Measurements from ENCODE around the gene TUSC2.

The TUSC2 gene

GRCh38 chr3:50295553-50296431, 32.2 kb downstream of the TUSC2 start:
- H3K27me3 ChIP-seq (ENCODE audit: low read length), result no peaks in the 10 kb centered on the region
- H3K79me2 ChIP-seq (ENCODE audit: insufficient read depth, low read length), result peaks cover 14% of the 10 kb centered on the region
- no peak overlapping the region for H3K4me2 ChIP-seq (ENCODE audit: low read depth, low read length, poor library complexity, severe bottlenecking)
- H4K20me1 ChIP-seq (ENCODE audit: low read depth, low read length), result no peaks in the 10 kb centered on the region
- no peak overlapping the region for H2AFZ ChIP-seq (ENCODE audit: low read depth, low read length, severe bottlenecking)
- no peaks in the 10 kb centered on the region for H3K9me2 ChIP-seq (replicated peaks; ENCODE audit: insufficient read depth, low read length)
- no peaks in the 10 kb centered on the region for H3K9me3 ChIP-seq (ENCODE audit: insufficient read depth, low read length)
- TF ChIP-seq EZH2phosphoT487 (conservative IDR thresholded peaks at IDR 0.05; ENCODE audit: low read length), result no peak
- TF ChIP-seq, protein P1, sequence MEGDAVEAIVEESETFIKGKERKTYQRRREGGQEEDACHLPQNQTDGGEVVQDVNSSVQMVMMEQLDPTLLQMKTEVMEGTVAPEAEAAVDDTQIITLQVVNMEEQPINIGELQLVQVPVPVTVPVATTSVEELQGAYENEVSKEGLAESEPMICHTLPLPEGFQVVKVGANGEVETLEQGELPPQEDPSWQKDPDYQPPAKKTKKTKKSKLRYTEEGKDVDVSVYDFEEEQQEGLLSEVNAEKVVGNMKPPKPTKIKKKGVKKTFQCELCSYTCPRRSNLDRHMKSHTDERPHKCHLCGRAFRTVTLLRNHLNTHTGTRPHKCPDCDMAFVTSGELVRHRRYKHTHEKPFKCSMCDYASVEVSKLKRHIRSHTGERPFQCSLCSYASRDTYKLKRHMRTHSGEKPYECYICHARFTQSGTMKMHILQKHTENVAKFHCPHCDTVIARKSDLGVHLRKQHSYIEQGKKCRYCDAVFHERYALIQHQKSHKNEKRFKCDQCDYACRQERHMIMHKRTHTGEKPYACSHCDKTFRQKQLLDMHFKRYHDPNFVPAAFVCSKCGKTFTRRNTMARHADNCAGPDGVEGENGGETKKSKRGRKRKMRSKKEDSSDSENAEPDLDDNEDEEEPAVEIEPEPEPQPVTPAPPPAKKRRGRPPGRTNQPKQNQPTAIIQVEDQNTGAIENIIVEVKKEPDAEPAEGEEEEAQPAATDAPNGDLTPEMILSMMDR (IDR thresholded peaks at IDR 0.05; ENCODE audit: insufficient read depth, low read length, poor library complexity, severe bottlenecking), result no peak
- H3K4me3 ChIP-seq (ENCODE audit: insufficient read depth, low read length, poor library complexity, severe bottlenecking), result no peak overlapping the region
- no peak overlapping the region for H3K9ac ChIP-seq (ENCODE audit: low read length)
- H3K36me3 ChIP-seq (ENCODE audit: low read length), result no peaks in the 10 kb centered on the region
- no peaks in the 10 kb centered on the region for H3F3A ChIP-seq (ENCODE audit: insufficient read depth)
- H3K27ac ChIP-seq (ENCODE audit: low read depth, low read length), result no peak overlapping the region

DNA sequence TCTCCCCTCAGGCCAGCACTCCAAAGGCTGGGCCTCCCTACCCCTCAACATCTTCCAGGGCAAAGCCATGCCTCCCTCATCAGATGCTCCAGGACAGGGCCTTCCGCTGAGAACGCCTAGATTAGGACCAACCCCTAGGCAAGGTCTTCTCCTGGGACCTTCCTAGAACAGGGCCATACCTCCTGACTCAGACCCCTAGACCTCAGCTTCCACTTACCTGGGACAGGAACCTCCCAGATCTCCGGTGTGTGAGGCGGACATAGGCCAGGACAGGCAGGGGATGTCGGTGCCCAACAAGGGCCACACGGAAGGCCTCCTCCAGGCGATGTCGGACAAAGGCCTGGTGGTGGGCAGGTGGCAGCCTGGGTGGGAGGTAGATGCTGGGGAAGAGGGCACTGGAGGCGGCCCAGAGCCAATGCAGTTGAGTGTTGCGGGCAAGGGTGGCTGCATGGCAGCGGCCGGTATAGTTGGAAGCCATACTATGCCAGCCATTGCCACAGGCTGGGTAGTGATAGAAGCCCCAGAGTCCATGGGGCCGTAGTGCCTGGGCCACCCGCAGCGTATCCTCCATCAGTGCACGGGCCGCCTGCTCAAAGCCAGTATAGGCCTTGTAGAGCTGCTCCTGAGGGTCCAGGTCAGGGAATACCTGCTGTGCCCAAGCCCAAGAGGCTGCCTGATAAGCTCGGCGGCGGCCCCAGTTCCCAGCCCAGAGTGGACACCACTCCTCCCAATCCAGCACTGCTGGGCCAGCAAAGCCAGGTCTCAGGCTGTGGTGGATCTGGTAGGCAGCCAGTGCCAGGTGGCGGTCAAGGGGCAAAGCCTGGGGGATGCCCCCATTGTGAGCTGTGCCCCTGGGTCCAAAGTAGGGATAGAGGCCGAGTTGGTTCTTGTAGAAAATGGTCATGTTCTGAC, 33.3 kb downstream of the TUSC2 start:
- H3K9ac ChIP-seq (ENCODE audit: low read length), result no peak overlapping the region
- H3F3A ChIP-seq (ENCODE audit: insufficient read depth), result no peaks in the 10 kb centered on the region
- H3K4me3 ChIP-seq (ENCODE audit: insufficient read depth, low read length, poor library complexity, severe bottlenecking), result no peak overlapping the region
- H2AFZ ChIP-seq (ENCODE audit: low read depth, low read length, severe bottlenecking), result no peak overlapping the region
- H4K20me1 ChIP-seq (ENCODE audit: low read depth, low read length), result no peaks in the 10 kb centered on the region
- no peaks in the 10 kb centered on the region for H3K9me2 ChIP-seq (replicated peaks; ENCODE audit: insufficient read depth, low read length)
- H3K79me2 ChIP-seq (ENCODE audit: insufficient read depth, low read length), result peaks cover 22% of the 10 kb centered on the region
- H3K9me3 ChIP-seq (ENCODE audit: insufficient read depth, low read length), result no peaks in the 10 kb centered on the region
- no peak overlapping the region for H3K27ac ChIP-seq (ENCODE audit: low read depth, low read length)
- H3K36me3 ChIP-seq (ENCODE audit: low read length), result no peaks in the 10 kb centered on the region
- no peaks in the 10 kb centered on the region for H3K27me3 ChIP-seq (ENCODE audit: low read length)
- TF ChIP-seq, protein P1 (IDR thresholded peaks at IDR 0.05; ENCODE audit: insufficient read depth, low read length, poor library complexity, severe bottlenecking), result no peak
- TF ChIP-seq EZH2phosphoT487 (conservative IDR thresholded peaks at IDR 0.05; ENCODE audit: low read length), result no peak
- no peak overlapping the region for H3K4me2 ChIP-seq (ENCODE audit: low read depth, low read length, poor library complexity, severe bottlenecking)

DNA sequence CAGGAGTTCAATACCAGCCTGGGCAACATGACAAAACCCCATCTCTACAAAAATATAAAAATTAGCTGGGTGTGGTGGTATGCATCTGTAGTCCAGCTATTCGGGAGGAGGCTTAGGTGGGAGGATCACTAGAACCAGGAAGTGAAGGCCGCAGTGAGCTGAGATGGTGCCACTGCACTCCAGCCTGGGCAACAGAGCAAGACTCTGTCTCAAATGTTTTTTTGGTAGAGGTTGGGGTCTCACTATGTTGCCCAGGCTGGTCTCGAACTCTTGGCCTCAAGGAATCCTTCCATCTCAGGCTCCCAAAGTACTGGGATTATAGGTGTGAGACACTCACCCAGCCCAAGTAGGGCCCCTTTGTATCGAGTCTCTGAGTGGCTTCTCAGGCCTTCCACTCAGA, 33.9 kb downstream of the TUSC2 start:
- H3K9me2 ChIP-seq (replicated peaks; ENCODE audit: insufficient read depth, low read length), result no peaks in the 10 kb centered on the region
- H3K9me3 ChIP-seq (ENCODE audit: insufficient read depth, low read length), result no peaks in the 10 kb centered on the region
- H3K9ac ChIP-seq (ENCODE audit: low read length), result no peak overlapping the region
- H3K27me3 ChIP-seq (ENCODE audit: low read length), result no peaks in the 10 kb centered on the region
- H3K4me3 ChIP-seq (ENCODE audit: insufficient read depth, low read length, poor library complexity, severe bottlenecking), result no peak overlapping the region
- TF ChIP-seq, protein P1 (IDR thresholded peaks at IDR 0.05; ENCODE audit: insufficient read depth, low read length, poor library complexity, severe bottlenecking), result no peak
- no peaks in the 10 kb centered on the region for H3F3A ChIP-seq (ENCODE audit: insufficient read depth)
- H3K36me3 ChIP-seq (ENCODE audit: low read length), result no peaks in the 10 kb centered on the region
- H3K27ac ChIP-seq (ENCODE audit: low read depth, low read length), result no peak overlapping the region
- H3K79me2 ChIP-seq (ENCODE audit: insufficient read depth, low read length), result peaks cover 22% of the 10 kb centered on the region
- no peak overlapping the region for H2AFZ ChIP-seq (ENCODE audit: low read depth, low read length, severe bottlenecking)
- no peak overlapping the region for H3K4me2 ChIP-seq (ENCODE audit: low read depth, low read length, poor library complexity, severe bottlenecking)
- H4K20me1 ChIP-seq (ENCODE audit: low read depth, low read length), result no peaks in the 10 kb centered on the region

Data from SU-DHL-6 (cell line).